Measurements from ENCODE around the gene MED12L.

- TF ChIP-seq CTCF (IDR thresholded peaks at IDR 0.05) (no peak), POLR2A (IDR thresholded peaks at IDR 0.05) (no peak)
These were observed 292.4 kb downstream of the MED12L start for GRCh38 chr3:151377768-151378385.

Measured in ovary (tissue), 3 donors.